ENCODE results near the gene SMARCC1.
"Not testable (repeated sequence)": the region's sequence is repeated elsewhere in the genome, so short reads cannot be mapped to it uniquely, and the experiment has no call there.

Gene SMARCC1

GRCh38 chr3:47746264-47746663 lies 35.4 kb downstream of the SMARCC1 start:
- no peak for DNase-seq (ENCODE audit: low read depth)
- no peak for TF ChIP-seq CTCF (conservative IDR thresholded peaks at IDR 0.05; ENCODE audit: low read depth, low read length)
- H3K4me3 ChIP-seq (ENCODE audit: low read depth, low read length): no peak overlapping the region

- DNase-seq (ENCODE audit: low read depth): no peak
- no peak for TF ChIP-seq CTCF (conservative IDR thresholded peaks at IDR 0.05; ENCODE audit: low read depth, low read length)
- H3K4me3 ChIP-seq (ENCODE audit: low read depth, low read length): no peak overlapping the region
Observed at GRCh38 chr3:47743855-47744254, 37.8 kb downstream of the SMARCC1 start.

GRCh38 chr3:47743352-47743751 lies 38.3 kb downstream of the SMARCC1 start:
- not testable (repeated sequence) for H3K4me3 ChIP-seq (ENCODE audit: low read depth, low read length)
- DNase-seq (ENCODE audit: low read depth): peak; percentile 37

GRCh38 chr3:47741925-47742324 lies 39.8 kb downstream of the SMARCC1 start:
- DNase-seq (ENCODE audit: low read depth): no peak
- no peak for TF ChIP-seq CTCF (conservative IDR thresholded peaks at IDR 0.05; ENCODE audit: low read depth, low read length)
- no peak overlapping the region for H3K4me3 ChIP-seq (ENCODE audit: low read depth, low read length)

- TF ChIP-seq CTCF (conservative IDR thresholded peaks at IDR 0.05; ENCODE audit: low read depth, low read length): no peak
- DNase-seq (ENCODE audit: low read depth): no peak
Observed at GRCh38 chr3:47732143-47732542, 49.5 kb downstream of the SMARCC1 start.

GRCh38 chr3:47731061-47731460 lies 50.6 kb downstream of the SMARCC1 start:
- no peak for TF ChIP-seq CTCF (conservative IDR thresholded peaks at IDR 0.05; ENCODE audit: low read depth, low read length)
- H3K4me3 ChIP-seq (ENCODE audit: low read depth, low read length): no peak overlapping the region
- DNase-seq (ENCODE audit: low read depth): no peak

More at GRCh38 chr3:47732143-47732542, 49.5 kb downstream of the SMARCC1 start:
- no peak overlapping the region for H3K4me3 ChIP-seq (ENCODE audit: low read depth, low read length)

- no peak overlapping the region for H3K4me3 ChIP-seq (ENCODE audit: low read depth, low read length)
- TF ChIP-seq CTCF (conservative IDR thresholded peaks at IDR 0.05; ENCODE audit: low read depth, low read length): no peak
- no peak for DNase-seq (ENCODE audit: low read depth)
Observed at GRCh38 chr3:47722859-47723258, 58.8 kb downstream of the SMARCC1 start.

- not testable (repeated sequence) for H3K4me3 ChIP-seq (ENCODE audit: low read depth, low read length); DNase-seq (ENCODE audit: low read depth)
Observed at GRCh38 chr3:47717448-47717847, 64.2 kb downstream of the SMARCC1 start.

Measured in choroid plexus epithelial cell (primary cell).